Peyer's patch (tissue), 4 donors: ENCODE results near the gene EEFSEC.

Experiments
- POLR2A ChIP-seq, 2 donors: fragments of 450-650 bp; IDR thresholded peaks; one replicate each; pipeline ENCODE4 v1.5.1; 2017; ENCODE audit warnings: antibody characterized with exemption in 2 of 2, mild to moderate bottlenecking in 2 of 2, moderate library complexity in 2 of 2
- TF ChIP-seq, protein P1 (sequence below), 6 experiments: fragments of 450-650 bp in 4 of 6; fragments of 200-600 bp in 2 of 6; sonication (generic) in 1 of 6; IDR thresholded peaks; one replicate each; pipeline ENCODE4 v1.5.1; 2017 to 2019; ENCODE audit warnings: antibody characterized with exemption in 6 of 6, mild to moderate bottlenecking in 3 of 6, moderate library complexity in 1 of 6

DNA sequence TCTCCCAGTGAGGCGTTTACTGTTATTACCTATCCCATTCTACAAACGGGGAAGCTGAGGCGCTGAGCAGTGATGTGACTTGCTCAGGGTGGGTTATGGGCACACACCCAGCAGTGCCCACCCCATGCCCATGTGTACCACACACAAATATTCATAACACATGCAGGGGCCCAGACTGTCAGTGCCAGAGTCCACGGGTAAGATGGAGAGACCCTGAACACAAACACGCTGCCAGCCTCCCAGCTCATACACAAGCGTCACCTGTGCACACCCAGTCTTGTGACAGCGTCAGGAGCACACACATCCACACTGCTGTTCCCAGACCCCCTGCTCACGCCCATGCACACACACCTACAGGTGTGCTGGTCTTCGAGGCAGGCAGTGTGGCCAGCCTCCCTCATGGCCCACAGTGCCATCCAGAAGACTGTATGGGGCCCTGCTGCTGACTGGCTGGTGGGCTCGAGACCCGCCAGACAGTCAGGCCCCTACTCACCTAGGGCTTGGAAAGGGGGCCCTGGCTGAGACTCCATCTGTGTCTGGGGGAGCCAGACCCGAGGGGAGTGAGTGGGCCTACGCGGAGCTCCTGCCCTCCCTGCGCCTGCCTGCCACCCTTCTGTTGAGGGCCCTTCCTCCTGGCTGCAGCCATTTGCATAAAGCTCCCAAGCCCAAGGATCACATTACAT, 274.0 kb downstream of the EEFSEC start:
- no peak for TF ChIP-seq POLR2A (IDR thresholded peaks at IDR 0.05)
- TF ChIP-seq, protein P1, sequence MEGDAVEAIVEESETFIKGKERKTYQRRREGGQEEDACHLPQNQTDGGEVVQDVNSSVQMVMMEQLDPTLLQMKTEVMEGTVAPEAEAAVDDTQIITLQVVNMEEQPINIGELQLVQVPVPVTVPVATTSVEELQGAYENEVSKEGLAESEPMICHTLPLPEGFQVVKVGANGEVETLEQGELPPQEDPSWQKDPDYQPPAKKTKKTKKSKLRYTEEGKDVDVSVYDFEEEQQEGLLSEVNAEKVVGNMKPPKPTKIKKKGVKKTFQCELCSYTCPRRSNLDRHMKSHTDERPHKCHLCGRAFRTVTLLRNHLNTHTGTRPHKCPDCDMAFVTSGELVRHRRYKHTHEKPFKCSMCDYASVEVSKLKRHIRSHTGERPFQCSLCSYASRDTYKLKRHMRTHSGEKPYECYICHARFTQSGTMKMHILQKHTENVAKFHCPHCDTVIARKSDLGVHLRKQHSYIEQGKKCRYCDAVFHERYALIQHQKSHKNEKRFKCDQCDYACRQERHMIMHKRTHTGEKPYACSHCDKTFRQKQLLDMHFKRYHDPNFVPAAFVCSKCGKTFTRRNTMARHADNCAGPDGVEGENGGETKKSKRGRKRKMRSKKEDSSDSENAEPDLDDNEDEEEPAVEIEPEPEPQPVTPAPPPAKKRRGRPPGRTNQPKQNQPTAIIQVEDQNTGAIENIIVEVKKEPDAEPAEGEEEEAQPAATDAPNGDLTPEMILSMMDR (IDR thresholded peaks at IDR 0.05) = no peak
